Activated T-cell treated with anti-CD3 and anti-CD28 coated beads for 1 hour (primary cell): ENCODE results near the gene KANTR.
"Not testable (repeated sequence)": the region's sequence is repeated elsewhere in the genome, so short reads cannot be mapped to it uniquely, and the experiment has no call there.

Source experiments
- DNase-seq: peaks from one replicate; pipeline ENCODE4 v3.0.0-alpha.2; 2020; ENCODE audit warnings: low read depth

The KANTR gene

DNA sequence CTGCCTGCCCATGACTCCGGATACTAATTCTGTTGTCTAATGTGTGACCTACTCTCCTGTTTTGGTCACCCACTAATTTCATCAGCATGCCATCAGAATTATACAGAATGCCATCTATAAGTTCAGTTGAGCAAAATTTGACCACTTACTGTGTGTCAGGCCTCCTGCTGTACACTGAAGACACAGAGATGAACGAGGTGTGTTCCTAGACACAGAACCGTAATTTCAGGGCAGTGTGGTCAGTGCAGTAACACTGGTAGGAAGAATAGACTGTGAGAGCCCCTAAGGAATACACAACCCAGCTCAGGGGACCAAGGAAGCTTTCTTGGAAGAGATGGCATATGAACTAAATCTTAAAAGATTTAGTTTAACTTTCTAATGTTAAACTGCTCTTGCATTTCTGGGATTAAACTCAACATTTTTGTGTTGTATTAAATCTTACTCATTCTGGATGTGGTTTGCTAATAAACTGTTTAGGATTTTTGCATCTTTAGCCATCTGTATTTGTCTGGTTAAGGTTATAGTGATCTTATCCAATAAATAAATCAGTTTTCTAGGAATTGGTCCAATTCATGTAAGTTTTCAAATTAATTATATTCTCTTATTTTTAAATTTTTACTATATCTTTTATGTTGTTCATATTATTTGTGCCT, 34.3 kb downstream of the KANTR start:
- no peak for DNase-seq

DNA sequence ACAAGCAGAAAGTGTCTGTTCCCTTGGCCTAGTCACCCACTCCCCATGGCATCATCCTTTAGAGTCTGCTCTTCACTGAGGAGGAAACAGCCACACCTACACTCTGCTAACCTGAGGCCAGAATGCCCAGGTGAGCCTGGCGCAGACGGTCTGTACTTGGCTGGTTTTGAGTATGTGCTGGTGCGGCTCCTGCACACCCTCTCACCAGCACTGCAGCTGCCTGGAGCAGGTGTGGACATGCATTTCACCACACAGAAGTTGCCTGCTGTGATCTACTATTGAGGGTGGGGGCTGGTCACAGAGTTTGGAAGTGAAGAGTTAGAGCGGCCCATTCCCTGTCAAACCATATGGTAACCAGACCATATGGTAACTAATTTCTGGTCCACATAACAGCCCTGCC, 39.5 kb downstream of the KANTR start:
- DNase-seq: no peak

DNA sequence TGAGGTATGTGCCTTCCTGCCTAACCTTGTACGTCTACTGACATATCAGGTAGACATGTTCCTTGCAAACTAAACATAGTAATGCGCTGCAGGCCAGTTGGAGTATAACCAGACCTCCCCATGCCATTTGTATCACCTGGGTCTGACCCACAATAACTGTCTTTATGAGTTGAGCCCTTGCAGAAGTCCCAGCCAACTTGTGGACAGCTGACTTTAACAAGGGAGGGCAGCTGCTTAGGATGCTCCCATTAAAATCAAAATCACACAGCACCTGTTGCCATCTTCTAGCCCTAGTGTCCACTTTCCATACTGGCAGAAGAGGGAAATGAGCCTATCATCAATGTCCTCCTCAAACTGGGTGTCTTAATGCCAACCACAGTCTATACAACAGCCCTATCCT, 41.6 kb downstream of the KANTR start:
- DNase-seq: no peak

DNA sequence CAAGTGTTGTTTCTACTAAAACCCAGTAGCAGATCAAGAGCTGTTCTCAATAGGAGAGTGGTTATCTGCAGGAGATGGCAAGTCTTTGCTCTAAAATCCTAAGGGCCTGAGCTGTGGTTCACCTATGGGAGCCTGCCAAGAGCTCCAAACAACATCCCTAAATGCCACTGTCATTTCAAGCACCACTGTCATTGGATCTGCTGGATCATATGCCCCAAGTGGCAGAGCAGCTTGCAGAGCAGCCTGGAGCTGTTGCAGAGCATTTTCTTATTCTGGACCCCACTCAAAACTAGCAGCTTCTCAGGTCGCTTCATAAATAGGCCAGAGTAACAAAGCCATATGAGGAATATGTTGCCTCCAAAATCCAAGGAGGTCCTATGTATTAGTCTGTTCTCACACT, 59.6 kb downstream of the KANTR start:
- no peak for DNase-seq

DNA sequence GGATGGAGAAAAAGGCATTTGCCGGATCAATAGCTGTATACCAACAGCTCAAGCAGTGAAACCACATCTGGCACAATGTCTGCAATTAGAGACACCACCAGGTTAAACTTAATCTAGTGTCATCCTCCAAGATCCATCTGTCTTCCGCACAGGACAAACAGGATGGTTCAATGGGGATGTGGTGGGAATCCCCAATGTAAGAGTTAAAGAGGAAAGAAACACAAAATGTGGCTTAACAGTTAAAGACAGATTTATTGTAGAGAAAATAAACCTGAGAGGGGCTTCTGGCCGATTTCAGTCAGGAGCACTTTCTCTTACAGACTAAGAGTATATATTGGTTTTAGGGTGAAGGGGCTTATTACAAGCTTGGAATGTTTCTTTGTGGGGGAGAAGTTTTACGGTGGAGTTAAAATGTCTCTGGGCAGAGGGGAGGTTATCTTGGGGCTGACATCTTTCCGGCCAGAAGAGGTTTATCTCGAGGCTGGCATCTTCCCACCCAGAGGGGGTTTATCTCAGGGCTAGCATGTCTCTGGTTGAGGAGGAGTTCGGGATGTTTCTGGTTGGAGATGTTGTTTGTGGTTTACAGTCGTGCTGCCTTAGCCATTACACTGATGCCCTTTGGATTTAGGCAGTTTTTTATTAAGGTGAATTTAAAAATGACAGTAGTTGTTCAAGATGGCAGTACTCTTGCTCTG, 61.7 kb downstream of the KANTR start:
- DNase-seq: no peak

DNA sequence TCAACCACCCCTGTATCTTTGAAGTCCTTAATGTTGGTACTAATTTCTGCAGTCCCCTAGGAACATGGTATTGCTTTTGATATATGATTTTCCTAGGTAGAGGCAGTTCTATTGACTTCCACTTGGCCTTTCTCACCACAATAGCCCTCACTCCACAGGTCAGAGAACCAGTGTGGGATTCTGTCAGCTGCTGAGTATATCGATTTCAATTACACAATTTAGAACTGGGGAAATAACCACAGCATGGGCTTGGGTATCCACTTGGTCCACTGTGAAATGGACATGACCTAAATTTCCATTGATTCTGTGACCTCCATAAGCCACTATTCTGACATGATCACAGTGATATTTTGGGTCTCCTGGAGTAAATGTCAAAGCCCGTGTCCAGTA, 62.3 kb downstream of the KANTR start:
- no peak for DNase-seq

DNA sequence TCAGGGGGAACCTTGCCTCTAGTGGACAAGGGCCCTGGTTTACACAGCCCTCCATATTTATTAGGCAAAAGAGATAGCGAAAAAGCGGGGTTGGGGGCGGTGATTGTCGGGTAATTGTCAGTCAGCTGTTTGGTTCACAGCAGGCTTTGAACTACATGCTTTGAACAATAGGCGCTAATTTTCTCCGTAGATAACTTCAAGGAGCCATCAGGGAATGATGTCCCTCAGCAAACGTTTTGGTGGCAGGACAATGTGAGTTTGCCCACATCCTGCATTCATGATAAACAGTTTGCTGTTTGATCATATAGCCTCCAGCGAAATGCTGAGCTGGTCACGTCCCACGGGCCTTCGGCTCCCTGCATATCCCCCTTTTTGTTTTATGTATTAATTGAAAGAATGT, 65.2 kb downstream of the KANTR start:
- no peak for DNase-seq

DNA sequence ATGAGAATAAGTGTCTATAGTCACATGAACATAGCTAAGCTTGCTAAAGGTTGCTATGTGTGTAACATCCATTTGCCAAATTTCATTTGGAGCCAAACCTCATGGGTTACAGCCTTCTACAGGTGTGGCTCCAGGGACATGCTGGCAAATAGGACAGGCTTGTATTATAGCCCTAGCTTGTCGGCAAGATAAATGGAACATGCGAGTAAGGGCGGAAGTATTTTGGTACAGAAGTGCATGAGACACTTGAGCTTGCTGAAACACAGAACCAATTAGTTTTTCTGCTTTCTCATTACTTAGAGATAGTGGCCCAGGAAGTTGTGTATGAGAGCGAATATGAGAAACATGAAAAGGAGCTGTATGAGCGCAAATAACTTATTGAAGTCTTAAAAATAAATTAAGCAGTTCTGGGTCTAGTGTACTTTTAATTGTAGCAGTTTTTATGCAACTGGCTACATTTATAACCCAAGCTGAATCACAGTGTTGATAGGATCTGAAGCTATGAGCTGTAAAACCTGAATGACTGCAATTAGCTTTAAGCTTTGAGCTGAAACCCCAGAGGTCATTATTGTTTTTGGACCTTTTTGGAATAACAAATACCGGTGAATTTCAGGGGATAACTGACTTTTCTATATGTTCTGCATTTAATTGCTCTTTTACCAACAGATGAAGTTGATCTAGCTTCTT, 66.5 kb downstream of the KANTR start:
- DNase-seq: no peak

DNA sequence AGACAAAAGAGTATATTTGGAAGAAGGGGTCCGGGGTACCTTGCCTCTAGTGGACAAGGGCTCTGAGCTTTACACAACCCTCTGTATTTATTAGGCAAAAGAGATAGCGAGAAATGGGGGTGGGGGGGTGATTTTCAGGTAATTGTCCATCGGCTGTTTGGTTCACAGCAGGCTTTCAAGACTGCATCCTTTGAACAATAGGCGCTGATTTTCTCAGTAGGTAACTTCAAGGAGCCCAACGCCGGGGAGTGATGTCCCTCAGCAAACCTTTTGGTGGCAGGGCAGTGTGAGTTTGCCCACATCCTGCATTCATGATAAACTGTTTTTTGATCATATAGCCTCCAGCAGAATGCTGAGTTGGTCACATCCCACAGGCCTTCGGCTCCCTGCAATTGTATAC, 69.5 kb downstream of the KANTR start:
- DNase-seq: no peak

DNA sequence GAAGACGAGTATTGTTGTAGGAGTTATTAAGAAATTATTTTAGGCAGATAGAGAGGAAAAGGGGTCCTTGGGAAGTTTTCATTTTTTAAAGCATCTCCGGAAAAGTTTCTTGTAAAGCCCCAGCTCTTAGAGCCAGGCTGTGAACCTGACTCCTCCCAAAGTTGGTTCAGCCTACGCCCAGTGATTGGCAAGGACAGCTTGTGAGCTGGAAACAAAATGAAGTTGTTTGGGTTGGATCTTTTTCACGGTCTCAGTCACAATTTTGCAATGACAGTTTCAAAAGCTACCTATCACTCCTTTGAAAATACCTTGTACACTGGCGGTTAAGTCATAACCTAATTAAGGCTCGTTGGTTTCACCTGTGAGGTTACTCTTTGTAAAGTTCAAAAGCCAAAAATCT, 70.6 kb downstream of the KANTR start:
- DNase-seq: not testable (repeated sequence)

DNA sequence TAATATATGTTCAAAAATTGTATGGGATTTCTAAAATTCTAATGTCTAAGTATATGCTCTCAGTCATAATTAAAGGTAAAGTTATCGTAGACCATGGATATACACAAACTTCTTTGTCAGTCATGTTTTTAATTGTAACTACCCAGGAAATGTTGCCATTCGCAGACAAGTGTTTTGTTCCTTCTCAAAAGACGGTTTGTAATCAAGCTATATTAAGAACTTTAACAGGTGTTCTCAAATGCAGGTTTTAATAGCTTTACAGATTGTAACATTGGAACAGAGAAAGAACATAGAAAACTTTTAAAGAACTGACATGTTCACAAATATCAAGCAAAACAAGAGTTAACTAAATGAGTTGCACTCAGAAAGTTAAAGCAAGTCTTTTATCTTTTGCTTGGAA, 72.2 kb downstream of the KANTR start:
- DNase-seq: no peak

DNA sequence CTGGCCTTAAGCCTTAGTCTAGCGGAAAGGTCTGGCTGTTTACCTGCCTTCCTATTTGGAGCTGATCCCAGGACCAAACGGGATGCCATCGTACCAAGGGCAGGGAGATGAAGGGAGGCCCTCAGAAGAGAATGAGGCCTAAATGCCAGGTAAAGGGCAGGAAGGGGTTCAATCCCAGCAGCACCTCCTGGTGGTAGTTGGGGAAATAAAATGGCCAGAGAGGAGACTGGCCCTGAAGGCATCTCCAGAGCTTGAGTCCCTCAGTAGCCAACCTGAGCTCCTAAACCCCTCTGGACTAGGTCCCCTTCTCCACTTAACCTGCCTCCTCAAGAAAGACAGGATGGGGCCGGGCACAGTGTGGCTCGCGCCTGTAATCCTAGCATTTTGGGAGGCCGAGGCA, 77.4 kb downstream of the KANTR start:
- no peak for DNase-seq
